ENCODE measurements around the gene TTN.

The TTN gene

GRCh38 chr2:178635897-178636296, 171.3 kb downstream of the TTN start:
- no peak for DNase-seq

- no peak for DNase-seq
Measured at GRCh38 chr2:178632729-178633128, 174.5 kb downstream of the TTN start.

- no peak for DNase-seq
Measured at GRCh38 chr2:178630581-178630980, 176.6 kb downstream of the TTN start.

- no peak for DNase-seq
Measured at GRCh38 chr2:178629463-178629862, 177.8 kb downstream of the TTN start.

GRCh38 chr2:178628605-178629004, 178.6 kb downstream of the TTN start:
- no peak for DNase-seq

- no peak for DNase-seq
Measured at GRCh38 chr2:178627401-178627800, 179.8 kb downstream of the TTN start.

- DNase-seq = no peak
Measured at GRCh38 chr2:178615969-178616368, 191.3 kb downstream of the TTN start.

- no peak for DNase-seq
Measured at GRCh38 chr2:178602901-178603300, 204.3 kb downstream of the TTN start.

GRCh38 chr2:178592655-178593054, 214.6 kb downstream of the TTN start:
- DNase-seq = no peak

- DNase-seq = no peak
Measured at GRCh38 chr2:178589335-178589734, 217.9 kb downstream of the TTN start.

- DNase-seq = no peak
Measured at GRCh38 chr2:178584666-178585065, 222.6 kb downstream of the TTN start.

GRCh38 chr2:178579006-178579405, 228.2 kb downstream of the TTN start:
- DNase-seq = no peak

- DNase-seq = no peak
Measured at GRCh38 chr2:178574789-178575188, 232.4 kb downstream of the TTN start.

GRCh38 chr2:178568227-178568626, 239.0 kb downstream of the TTN start:
- no peak for DNase-seq

- DNase-seq = no peak
Measured at GRCh38 chr2:178553047-178553446, 254.2 kb downstream of the TTN start.

GRCh38 chr2:178550352-178550751, 256.9 kb downstream of the TTN start:
- no peak for DNase-seq

- no peak for DNase-seq
Measured at GRCh38 chr2:178542569-178542968, 264.7 kb downstream of the TTN start.

GRCh38 chr2:178542161-178542560, 265.1 kb downstream of the TTN start:
- DNase-seq = no peak

- no peak for DNase-seq
Measured at GRCh38 chr2:178536037-178536436, 271.2 kb downstream of the TTN start.

- DNase-seq = no peak
Measured at GRCh38 chr2:178531168-178531567, 276.1 kb downstream of the TTN start.

GRCh38 chr2:178530625-178531142, 276.5 kb downstream of the TTN start:
- no peak for DNase-seq

GRCh38 chr2:178530131-178530530, 277.1 kb downstream of the TTN start:
- no peak for DNase-seq

GRCh38 chr2:178529194-178529593, 278.0 kb downstream of the TTN start:
- no peak for DNase-seq

- no peak for DNase-seq
Measured at GRCh38 chr2:178528647-178529046, 278.6 kb downstream of the TTN start.

- no peak for DNase-seq
Measured at GRCh38 chr2:178527592-178527991, 279.6 kb downstream of the TTN start.

GRCh38 chr2:178526256-178526655, 281.0 kb downstream of the TTN start:
- DNase-seq = no peak

Measured in DMS 273 treated with DMSO at 0.1 percent for 48 hours (cell line).